ENCODE results near the gene GFRA1. TPM values are rescaled to one million over a fixed set of nuclear protein-coding genes. Genes with fewer than 3 reads are reported as not detected.

GFRA1 gene
- polyA plus RNA-seq, 1 experiment, result 6.8 TPM

- ChIA-PET POLR2A (no interaction called here), CTCF (no interaction called here)
- Histone ChIP-seq H3K4me3 (ENCODE audit: low read depth, low read length) (no peak overlapping the region), H3K9me3 (ENCODE audit: control insufficient read depth, insufficient read depth, low read length) (no peaks in the 10 kb centered on the region), H3K27ac (ENCODE audit: low read depth, low read length) (no peak overlapping the region), H3K27me3 (ENCODE audit: control insufficient read depth, insufficient read depth, low read length) (no peaks in the 10 kb centered on the region)
- DNase-seq (ENCODE audit: low read depth, low spot score), result no peak
- no peak for TF ChIP-seq CTCF (IDR thresholded peaks at IDR 0.05; ENCODE audit: low read depth, low read length)
Observed at GRCh38 chr10:116208956-116209567, 63.9 kb downstream of the GFRA1 start.

DNA sequence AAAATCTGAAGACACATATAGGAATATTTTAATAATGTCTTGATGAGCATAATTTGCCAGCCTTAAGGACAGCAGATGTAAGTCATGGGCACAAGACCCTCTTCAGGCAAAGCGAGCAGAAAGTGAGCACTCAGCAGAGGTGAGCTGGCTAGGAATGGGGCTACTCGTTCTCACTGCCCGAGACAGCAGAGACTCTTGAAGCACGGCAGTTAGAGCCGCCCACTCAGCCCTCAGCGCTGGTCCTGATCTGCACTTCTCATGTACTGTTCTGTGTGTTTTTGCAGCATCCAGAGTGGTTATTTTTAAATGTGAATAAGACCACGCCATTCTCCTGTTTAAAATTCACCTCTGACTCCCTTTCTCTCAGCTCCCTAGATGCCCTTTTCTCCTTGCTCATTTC is 65.3 kb downstream of the GFRA1 start:
- H3K4me3 ChIP-seq (ENCODE audit: low read depth, low read length), result no peak overlapping the region
- H3K27me3 ChIP-seq (ENCODE audit: control insufficient read depth, insufficient read depth, low read length), result no peaks in the 10 kb centered on the region
- no peak overlapping the region for H3K27ac ChIP-seq (ENCODE audit: low read depth, low read length)
- no peaks in the 10 kb centered on the region for H3K9me3 ChIP-seq (ENCODE audit: control insufficient read depth, insufficient read depth, low read length)
- no peak for DNase-seq (ENCODE audit: low read depth, low spot score)
- ChIA-PET POLR2A (no interaction called here), CTCF (no interaction called here)
- no peak for TF ChIP-seq CTCF (IDR thresholded peaks at IDR 0.05; ENCODE audit: low read depth, low read length)

DNA sequence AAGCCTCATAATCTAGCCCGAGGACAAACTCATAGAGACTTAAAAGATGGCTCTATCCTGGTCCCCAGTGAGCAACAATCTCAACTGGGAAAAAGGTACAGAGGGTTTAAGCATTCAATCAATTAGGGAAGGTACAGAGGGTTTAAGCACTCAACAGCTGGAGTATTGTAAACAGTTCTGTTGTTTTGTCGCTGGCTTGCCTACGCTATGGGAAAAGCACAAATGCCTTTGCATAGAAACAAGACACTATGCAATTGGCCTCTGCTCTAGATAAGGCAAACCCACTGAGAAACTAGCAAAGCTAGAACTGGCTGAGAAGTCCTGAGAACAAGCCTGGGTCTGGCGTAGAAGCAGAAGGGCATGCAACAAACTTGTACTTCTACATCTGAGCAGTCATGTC is 69.3 kb downstream of the GFRA1 start:
- no peaks in the 10 kb centered on the region for H3K9me3 ChIP-seq (ENCODE audit: control insufficient read depth, insufficient read depth, low read length)
- CTCF ChIA-PET, result no interaction called here
- no peaks in the 10 kb centered on the region for H3K27me3 ChIP-seq (ENCODE audit: control insufficient read depth, insufficient read depth, low read length)
- no peak overlapping the region for H3K4me3 ChIP-seq (ENCODE audit: low read depth, low read length)
- H3K27ac ChIP-seq (ENCODE audit: low read depth, low read length), result no peak overlapping the region
- TF ChIP-seq CTCF (IDR thresholded peaks at IDR 0.05; ENCODE audit: low read depth, low read length), result no peak
- DNase-seq (ENCODE audit: low read depth, low spot score), result no peak
- POLR2A ChIA-PET, result no interaction called here

GRCh38 chr10:116201670-116202430 is 71.2 kb downstream of the GFRA1 start:
- CTCF ChIA-PET, result interaction anchor here (1.2 kb wide), 1 partner anchor 403 kb away, joined by 3 read pairs; no protein-coding TSS in a partner anchor
- TF ChIP-seq CTCF (IDR thresholded peaks at IDR 0.05; ENCODE audit: low read depth, low read length), result no peak
- no peak for DNase-seq (ENCODE audit: low read depth, low spot score)
- Histone ChIP-seq H3K27ac (ENCODE audit: low read depth, low read length) (no peak overlapping the region), H3K27me3 (ENCODE audit: control insufficient read depth, insufficient read depth, low read length) (no peaks in the 10 kb centered on the region), H3K4me3 (ENCODE audit: low read depth, low read length) (no peak overlapping the region), H3K9me3 (ENCODE audit: control insufficient read depth, insufficient read depth, low read length) (no peaks in the 10 kb centered on the region)
- POLR2A ChIA-PET, result no interaction called here

DNA sequence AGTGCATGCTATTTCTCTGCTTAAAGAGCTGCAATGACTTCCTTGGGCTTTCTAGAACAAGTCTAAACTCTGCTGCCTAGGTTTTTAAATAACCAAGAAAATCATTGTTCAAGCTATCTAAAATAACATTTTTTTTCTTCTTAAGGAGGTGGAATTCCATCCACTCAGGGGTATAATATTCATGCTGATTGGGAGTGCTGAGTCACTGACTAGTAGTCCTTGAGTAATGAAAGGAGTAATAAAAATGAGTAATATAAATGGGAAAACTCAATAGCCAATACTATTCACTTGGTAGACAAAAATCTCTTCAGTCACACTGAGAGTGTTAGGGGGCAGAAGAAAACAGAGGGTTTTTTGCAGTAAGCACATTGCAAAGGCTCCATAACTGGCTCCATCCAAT is 72.0 kb downstream of the GFRA1 start:
- no peak for DNase-seq (ENCODE audit: low read depth, low spot score)
- ChIA-PET CTCF (interaction anchor here (1.2 kb wide), 1 partner anchor 402 kb away, joined by 3 read pairs; no protein-coding TSS in a partner anchor), POLR2A (no interaction called here)
- no peak for TF ChIP-seq CTCF (IDR thresholded peaks at IDR 0.05; ENCODE audit: low read depth, low read length)
- Histone ChIP-seq H3K27ac (ENCODE audit: low read depth, low read length) (no peak overlapping the region), H3K4me3 (ENCODE audit: low read depth, low read length) (no peak overlapping the region), H3K9me3 (ENCODE audit: control insufficient read depth, insufficient read depth, low read length) (no peaks in the 10 kb centered on the region), H3K27me3 (ENCODE audit: control insufficient read depth, insufficient read depth, low read length) (no peaks in the 10 kb centered on the region)
